Keratinocyte (primary cell): ENCODE measurements around the gene KLHL6.

ENCODE experiments used
- CTCF ChIP-seq, 3 experiments: IDR thresholded peaks in 1 of 3; conservative IDR thresholded peaks in 1 of 3; optimal IDR thresholded peaks in 1 of 3; 2 replicates in 2 of 3; 3 replicates in 1 of 3; pipeline versions ENCODE3 to v1.5.1; 2011; ENCODE audit warnings: low read length in 3 of 3, mild to moderate bottlenecking in 3 of 3, moderate library complexity in 2 of 3, control low read depth in 1 of 3, inconsistent platforms in 1 of 3; ENCODE audit not compliant: insufficient read depth in 2 of 3; ENCODE audit errors: extremely low read depth in 1 of 3
- EZH2 ChIP-seq: IDR thresholded peaks from one replicate; pipeline ENCODE4 v1.6.1; 2012; ENCODE audit warnings: inconsistent platforms, mild to moderate bottlenecking, low read length, moderate library complexity

DNA sequence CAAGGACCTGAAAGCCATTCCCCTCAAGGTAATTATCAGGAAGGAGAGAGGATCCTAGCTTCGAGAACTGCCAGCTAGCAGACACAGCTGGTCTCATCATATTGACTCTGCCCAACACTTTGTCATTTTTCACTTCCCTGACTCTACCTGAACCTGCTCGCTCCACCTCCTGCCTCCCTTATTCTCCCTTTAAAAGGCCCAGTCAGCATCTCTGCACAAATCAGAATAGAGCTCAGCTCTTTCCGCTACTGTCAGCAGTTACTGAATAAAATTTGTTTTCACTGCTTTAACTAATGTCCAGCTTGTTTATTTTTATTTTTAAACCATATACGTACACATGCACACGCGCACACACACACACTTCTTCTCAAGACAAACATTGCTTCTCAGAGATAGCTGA lies 69.9 kb downstream of the KLHL6 start:
- TF ChIP-seq CTCF (optimal IDR thresholded peaks at IDR 0.05 in 1 of 3, IDR thresholded peaks at IDR 0.05 in 1 of 3, conservative IDR thresholded peaks at IDR 0.05 in 1 of 3; ENCODE audit: extremely low read depth in 1 of 3, insufficient read depth in 2 of 3, low read length in 3 of 3), result no peak
- no peak for TF ChIP-seq EZH2
